ENCODE results near the gene CCDC171. TPM values are rescaled to one million over a fixed set of nuclear protein-coding genes. Genes with fewer than 3 reads are reported as not detected.
A peak's percentile ranks its signal among the peaks of the same experiment; 100 is the strongest.

The CCDC171 gene
- total RNA-seq, 2 experiments from 2014 or later, result 10.4 to 18.2 TPM

DNA sequence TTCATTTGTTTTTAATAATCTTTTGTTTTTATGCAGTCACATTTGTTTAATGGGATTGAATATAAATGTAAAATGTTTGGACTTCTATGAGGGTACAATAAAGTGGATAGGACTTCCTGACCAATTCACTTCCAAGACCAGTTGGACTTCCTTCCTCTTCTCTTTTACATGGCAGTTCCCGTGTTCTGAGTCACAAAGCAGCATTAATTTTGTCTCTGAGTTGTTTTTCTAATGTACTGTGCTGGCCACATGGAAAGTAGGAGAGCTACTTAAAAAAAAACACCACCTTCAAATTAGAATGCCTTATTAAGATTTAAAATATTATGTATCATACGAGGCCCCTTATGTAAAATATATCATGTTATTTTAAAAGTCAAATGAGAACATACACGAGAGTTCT is 87.3 kb downstream of the CCDC171 start:
- POLR2A ChIA-PET, result no interaction called here
- H3K9me3 ChIP-seq (ENCODE audit: low read length), result no peaks in the 10 kb centered on the region
- BruUV-seq (replicated peaks), result no TSS peak
- no peaks in the 10 kb centered on the region for H3K4me1 ChIP-seq (ENCODE audit: insufficient read depth, low read length, poor library complexity, severe bottlenecking)
- no peaks in the 10 kb centered on the region for H3K79me2 ChIP-seq (ENCODE audit: insufficient read depth, low read depth, low read length)
- CTCF ChIA-PET (ENCODE audit: unreplicated experiment), result no interaction called here
- no peaks in the 10 kb centered on the region for H4K20me1 ChIP-seq (ENCODE audit: insufficient read depth, low read length)
- no peak overlapping the region for H3K4me3 ChIP-seq (ENCODE audit: low read depth, low read length, poor library complexity, severe bottlenecking)
- DNase-seq (ENCODE audit: low spot score), result no peak
- H3K36me3 ChIP-seq (ENCODE audit: insufficient read depth, low read length), result no peaks in the 10 kb centered on the region
- H3K27ac ChIP-seq (ENCODE audit: low read depth, low read length, poor library complexity, severe bottlenecking), result no peak overlapping the region
- no peak overlapping the region for H2AFZ ChIP-seq (ENCODE audit: low read length)
- H3K9me2 ChIP-seq (ENCODE audit: insufficient read depth, low read length), result no peaks in the 10 kb centered on the region
- TF ChIP-seq, protein P1, sequence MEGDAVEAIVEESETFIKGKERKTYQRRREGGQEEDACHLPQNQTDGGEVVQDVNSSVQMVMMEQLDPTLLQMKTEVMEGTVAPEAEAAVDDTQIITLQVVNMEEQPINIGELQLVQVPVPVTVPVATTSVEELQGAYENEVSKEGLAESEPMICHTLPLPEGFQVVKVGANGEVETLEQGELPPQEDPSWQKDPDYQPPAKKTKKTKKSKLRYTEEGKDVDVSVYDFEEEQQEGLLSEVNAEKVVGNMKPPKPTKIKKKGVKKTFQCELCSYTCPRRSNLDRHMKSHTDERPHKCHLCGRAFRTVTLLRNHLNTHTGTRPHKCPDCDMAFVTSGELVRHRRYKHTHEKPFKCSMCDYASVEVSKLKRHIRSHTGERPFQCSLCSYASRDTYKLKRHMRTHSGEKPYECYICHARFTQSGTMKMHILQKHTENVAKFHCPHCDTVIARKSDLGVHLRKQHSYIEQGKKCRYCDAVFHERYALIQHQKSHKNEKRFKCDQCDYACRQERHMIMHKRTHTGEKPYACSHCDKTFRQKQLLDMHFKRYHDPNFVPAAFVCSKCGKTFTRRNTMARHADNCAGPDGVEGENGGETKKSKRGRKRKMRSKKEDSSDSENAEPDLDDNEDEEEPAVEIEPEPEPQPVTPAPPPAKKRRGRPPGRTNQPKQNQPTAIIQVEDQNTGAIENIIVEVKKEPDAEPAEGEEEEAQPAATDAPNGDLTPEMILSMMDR (conservative IDR thresholded peaks at IDR 0.05; ENCODE audit: low read length), result no peak
- TF ChIP-seq EZH2phosphoT487 (IDR thresholded peaks at IDR 0.05; ENCODE audit: borderline replicate concordance, low read depth, low read length), result no peak
- H3K4me2 ChIP-seq (ENCODE audit: low read length), result no peak overlapping the region
- intact Hi-C loops (cut with micrococcal nuclease; ENCODE audit: unreplicated experiment), result loop anchor here (10.0 kb wide), 1 partner anchor 245 kb away; no protein-coding TSS in a partner anchor

- no peak for TF ChIP-seq EZH2phosphoT487 (IDR thresholded peaks at IDR 0.05; ENCODE audit: borderline replicate concordance, low read depth, low read length)
- TF ChIP-seq, protein P1 (conservative IDR thresholded peaks at IDR 0.05; ENCODE audit: low read length), result no peak
- Histone ChIP-seq H3K9me2 (ENCODE audit: insufficient read depth, low read length) (no peaks in the 10 kb centered on the region), H3K4me2 (ENCODE audit: low read length) (no peak overlapping the region), H3K9me3 (ENCODE audit: low read length) (no peaks in the 10 kb centered on the region), H2AFZ (ENCODE audit: low read length) (no peak overlapping the region), H3K4me1 (ENCODE audit: insufficient read depth, low read length, poor library complexity, severe bottlenecking) (no peaks in the 10 kb centered on the region), H3K27ac (ENCODE audit: low read depth, low read length, poor library complexity, severe bottlenecking) (no peak overlapping the region), H3K79me2 (ENCODE audit: insufficient read depth, low read depth, low read length) (no peaks in the 10 kb centered on the region), H3K36me3 (ENCODE audit: insufficient read depth, low read length) (no peaks in the 10 kb centered on the region), H4K20me1 (ENCODE audit: insufficient read depth, low read length) (no peaks in the 10 kb centered on the region), H3K4me3 (ENCODE audit: low read depth, low read length, poor library complexity, severe bottlenecking) (no peak overlapping the region)
- CTCF ChIA-PET (ENCODE audit: unreplicated experiment), result no interaction called here
- DNase-seq (ENCODE audit: low spot score), result no peak
- POLR2A ChIA-PET, result interaction anchor here (0.6 kb wide), 1 partner anchor 339 kb away, joined by 8 read pairs; no protein-coding TSS in a partner anchor
- BruUV-seq (replicated peaks), result no TSS peak
- intact Hi-C loops (cut with micrococcal nuclease; ENCODE audit: unreplicated experiment), result loop anchor here (10.0 kb wide), 1 partner anchor 246 kb away; no protein-coding TSS in a partner anchor
Measured at GRCh38 chr9:15641291-15641690, 88.4 kb downstream of the CCDC171 start.

GRCh38 chr9:15642369-15642962 is 89.6 kb downstream of the CCDC171 start:
- no peak overlapping the region for H3K4me2 ChIP-seq (ENCODE audit: low read length)
- CTCF ChIA-PET (ENCODE audit: unreplicated experiment), result no interaction called here

More at GRCh38 chr9:15642369-15642962, 89.6 kb downstream of the CCDC171 start:
- POLR2A ChIA-PET, result no interaction called here
- Histone ChIP-seq H3K9me2 (ENCODE audit: insufficient read depth, low read length) (no peaks in the 10 kb centered on the region), H3K36me3 (ENCODE audit: insufficient read depth, low read length) (no peaks in the 10 kb centered on the region), H3K4me1 (ENCODE audit: insufficient read depth, low read length, poor library complexity, severe bottlenecking) (no peaks in the 10 kb centered on the region), H3K9me3 (ENCODE audit: low read length) (no peaks in the 10 kb centered on the region), H3K27ac (ENCODE audit: low read depth, low read length, poor library complexity, severe bottlenecking) (no peak overlapping the region), H3K4me3 (ENCODE audit: low read depth, low read length, poor library complexity, severe bottlenecking) (no peak overlapping the region), H3K79me2 (ENCODE audit: insufficient read depth, low read depth, low read length) (no peaks in the 10 kb centered on the region), H2AFZ (ENCODE audit: low read length) (no peak overlapping the region), H4K20me1 (ENCODE audit: insufficient read depth, low read length) (no peaks in the 10 kb centered on the region)
- intact Hi-C loops (cut with micrococcal nuclease; ENCODE audit: unreplicated experiment), result loop anchor here (10.0 kb wide), 1 partner anchor 248 kb away; no protein-coding TSS in a partner anchor
- no TSS peak for BruUV-seq (replicated peaks)
- TF ChIP-seq, protein P1 (conservative IDR thresholded peaks at IDR 0.05; ENCODE audit: low read length), result peak; percentile 85
- TF ChIP-seq EZH2phosphoT487 (IDR thresholded peaks at IDR 0.05; ENCODE audit: borderline replicate concordance, low read depth, low read length), result no peak
- DNase-seq (ENCODE audit: low spot score), result peak; percentile 65
